Esophagus muscularis mucosa (tissue), 4 donors: ENCODE measurements around the gene TLE5. TPM values are rescaled to one million over a fixed set of nuclear protein-coding genes. Genes with fewer than 3 reads are reported as not detected.

Source experiments
- DNase-seq: peaks from one replicate; pipeline ENCODE4 v3.0.0-alpha.2; 2017; ENCODE audit errors: extremely low spot score
- H3K27ac ChIP-seq, 4 donors: fragments of 200-600 bp; sonication (generic); replicated peaks in 1 of 4; 1 replicate in 3 of 4; 2 replicates in 1 of 4; pipeline ENCODE4 v1.5.1; 2016 to 2019; ENCODE audit warnings: mild to moderate bottlenecking in 1 of 4
- H3K27me3 ChIP-seq, 4 donors: fragments of 200-600 bp; sonication (generic); one replicate each; pipeline versions ENCODE4 v1.5.1 to v1.6.0; 2016 to 2019
- H3K36me3 ChIP-seq, 4 donors: fragments of 200-600 bp; sonication (generic); one replicate each; pipeline ENCODE4 v1.5.1; 2016 to 2019
- H3K4me1 ChIP-seq, 4 donors: fragments of 200-600 bp; sonication (generic); one replicate each; pipeline ENCODE4 v1.5.1; 2016 to 2019
- H3K4me3 ChIP-seq, 4 donors: fragments of 200-600 bp; sonication (generic); 1 replicate in 2 of 4; 2 replicates in 2 of 4; pipeline ENCODE4 v1.5.1; 2016 to 2019; ENCODE audit warnings: mild to moderate bottlenecking in 4 of 4, moderate library complexity in 1 of 4
- H3K9me3 ChIP-seq, 4 donors: fragments of 200-600 bp; sonication (generic); 1 replicate in 3 of 4; 2 replicates in 1 of 4; pipeline ENCODE4 v1.5.1; 2016 to 2019
- CTCF ChIP-seq, 3 experiments: fragments of 200-600 bp in 2 of 3; fragments of 450-650 bp in 1 of 3; sonication (generic) in 2 of 3; IDR thresholded peaks; one replicate each; pipeline ENCODE4 v1.5.1; 2017 to 2019; ENCODE audit warnings: antibody characterized with exemption in 3 of 3, mild to moderate bottlenecking in 2 of 3, moderate library complexity in 1 of 3
- EP300 ChIP-seq: sonication (generic); formaldehyde crosslinking; IDR thresholded peaks from one replicate; pipeline ENCODE4 v1.6.1; 2017; ENCODE audit warnings: antibody characterized with exemption
- POLR2A ChIP-seq: fragments of 450-650 bp; IDR thresholded peaks from one replicate; pipeline ENCODE4 v1.6.1; 2017; ENCODE audit warnings: antibody characterized with exemption, moderate library complexity, mild to moderate bottlenecking, low read depth
- POLR2AphosphoS5 ChIP-seq, 2 donors: sonication (generic); formaldehyde crosslinking; IDR thresholded peaks; one replicate each; pipeline ENCODE4 v1.6.1; 2017; ENCODE audit warnings: antibody characterized with exemption in 2 of 2
- WGBS: methylation state at CpG from one replicate; pipeline ENCODE4 v1.1.5; 2018; 5-methylcytosine and 5-hydroxymethylcytosine counted together
- intact Hi-C: fragments of 100-400 bp; cut with DNase I; formaldehyde crosslinking; loops from one replicate; pipeline ENCODE4 v1.15.1; 2023
- total RNA-seq, 4 donors: library from RNA; depleted of rRNA; stranded (reverse); fragments of >200 nt; gene quantifications; one replicate each; pipeline versions ENCODE4 v1.1.0 to v1.2.1, GENCODE V29; 2016

TLE5 gene
- total RNA-seq, 4 donors from 2014 or later, result 657 to 947 (median 804) TPM

GRCh38 chr19:3061182-3062161 is 823 bp downstream of the TLE5 start:
- TF ChIP-seq EP300 (no peak), POLR2A (no peak), CTCF (IDR thresholded peaks at IDR 0.05) (peak; percentile 34 to 38 (median 38)), POLR2AphosphoS5 (IDR thresholded peaks at IDR 0.05) (peak; percentile 49 to 71)
- no peak for DNase-seq
- H3K27me3 ChIP-seq, result no peaks in the 10 kb centered on the region
- no CpG with 5 or more reads among the region's 88 CpGs for WGBS
- intact Hi-C loops, result no loop called here
- peak overlapping the region; percentile 86 to 97 (median 94) for H3K4me3 ChIP-seq
- H3K36me3 ChIP-seq, result peaks cover 9 to 44% (median 32%) of the 10 kb centered on the region in 4 donors
- no peaks in the 10 kb centered on the region for H3K9me3 ChIP-seq
- peaks cover 55 to 59% (median 59%) of the 10 kb centered on the region in 4 donors for H3K4me1 ChIP-seq
- peak overlapping the region; percentile 99 for H3K27ac ChIP-seq

GRCh38 chr19:3060857-3061181 is 1.5 kb downstream of the TLE5 start:
- Histone ChIP-seq H3K4me1 (peaks cover 62 to 66% (median 65%) of the 10 kb centered on the region in 4 donors), H3K27me3 (no peaks in the 10 kb centered on the region), H3K27ac (peak overlapping the region; percentile 99), H3K36me3 (peaks cover 11 to 50% (median 38%) of the 10 kb centered on the region in 4 donors), H3K9me3 (no peaks in the 10 kb centered on the region), H3K4me3 (peak overlapping the region; percentile 86 to 97 (median 94))
- no peak for TF ChIP-seq POLR2AphosphoS5 (IDR thresholded peaks at IDR 0.05)
- no peak for TF ChIP-seq CTCF (IDR thresholded peaks at IDR 0.05)
- no peak for TF ChIP-seq POLR2A
- TF ChIP-seq EP300, result no peak
- intact Hi-C loops, result no loop called here
- no peak for DNase-seq
- 50% methylated on average over 1 of the region's 4 CpGs for WGBS

GRCh38 chr19:3059653-3060052 is 2.6 kb downstream of the TLE5 start:
- Histone ChIP-seq H3K36me3 (peaks cover 21 to 62% (median 50%) of the 10 kb centered on the region in 4 donors), H3K27me3 (no peaks in the 10 kb centered on the region), H3K9me3 (no peaks in the 10 kb centered on the region), H3K4me1 (peaks cover 68 to 77% (median 76%) of the 10 kb centered on the region in 4 donors), H3K27ac (peak overlapping the region; percentile 99), H3K4me3 (peak overlapping the region in 1 of 4 donors; percentile 9)
- DNase-seq, result no peak
- intact Hi-C loops, result loop anchor here (5.0 kb wide), 2 partner anchors 77 to 97 kb away; no protein-coding TSS in a partner anchor
- WGBS, result 86% methylated on average over 15 of the region's 16 CpGs
- TF ChIP-seq POLR2AphosphoS5 (IDR thresholded peaks at IDR 0.05) (no peak), EP300 (no peak), CTCF (IDR thresholded peaks at IDR 0.05) (no peak)

- DNase-seq, result no peak
- H3K4me1 ChIP-seq, result peaks cover 68 to 84% (median 79%) of the 10 kb centered on the region in 4 donors
- peaks cover 26 to 70% (median 58%) of the 10 kb centered on the region in 4 donors for H3K36me3 ChIP-seq
- peak overlapping the region; percentile 81 to 99 (median 99) for H3K27ac ChIP-seq
- 90% methylated on average over 10 of the region's 10 CpGs for WGBS
- no peak overlapping the region for H3K4me3 ChIP-seq
- intact Hi-C loops, result loop anchor here (5.0 kb wide), 2 partner anchors 77 to 97 kb away; no protein-coding TSS in a partner anchor
- no peaks in the 10 kb centered on the region for H3K9me3 ChIP-seq
- TF ChIP-seq POLR2AphosphoS5 (IDR thresholded peaks at IDR 0.05) (no peak), POLR2A (no peak), EP300 (no peak), CTCF (IDR thresholded peaks at IDR 0.05) (no peak)
- no peaks in the 10 kb centered on the region for H3K27me3 ChIP-seq
These were observed 3.4 kb downstream of the TLE5 start for GRCh38 chr19:3058821-3059314.
